Testis (tissue), 2 donors: ENCODE results near the gene GRIN2D.

ENCODE experiments used
- CTCF ChIP-seq, 3 experiments: fragments of 450-650 bp in 2 of 3; fragments of 200-600 bp in 1 of 3; sonication (generic) in 1 of 3; IDR thresholded peaks; one replicate each; pipeline ENCODE4 v1.5.1; 2016 to 2019; ENCODE audit warnings: antibody characterized with exemption in 3 of 3, mild to moderate bottlenecking in 2 of 3, moderate library complexity in 1 of 3
- POLR2A ChIP-seq: fragments of 450-650 bp; IDR thresholded peaks from one replicate; pipeline ENCODE4 v1.6.1; 2017; ENCODE audit warnings: antibody characterized with exemption, mild to moderate bottlenecking, moderate library complexity

GRCh38 chr19:48395499-48395898 is 2.0 kb downstream of the GRIN2D start:
- TF ChIP-seq CTCF (IDR thresholded peaks at IDR 0.05) (no peak), POLR2A (no peak)
